ENCODE data around the gene LLGL2.

The LLGL2 gene

GRCh38 chr17:75521951-75522727, 3.4 kb upstream of the LLGL2 start:
- no peak for DNase-seq (ENCODE audit: low read depth in 2 of 2)

- DNase-seq (ENCODE audit: low read depth in 2 of 2): no peak
Observed at GRCh38 chr17:75523647-75524046, 1.9 kb upstream of the LLGL2 start.

- no peak for DNase-seq (ENCODE audit: low read depth in 2 of 2)
Observed at GRCh38 chr17:75524269-75524969, 1.1 kb upstream of the LLGL2 start.

- DNase-seq (ENCODE audit: low read depth in 2 of 2): no peak
Observed at GRCh38 chr17:75525806-75526554, 483 bp downstream of the LLGL2 start.

- DNase-seq (ENCODE audit: low read depth in 2 of 2): no peak
Observed at GRCh38 chr17:75526555-75527270, 1.2 kb downstream of the LLGL2 start.

GRCh38 chr17:75530837-75531720, 5.6 kb downstream of the LLGL2 start:
- no peak for DNase-seq (ENCODE audit: low read depth in 2 of 2)

GRCh38 chr17:75531721-75532072, 6.2 kb downstream of the LLGL2 start:
- DNase-seq (ENCODE audit: low read depth in 2 of 2): no peak

GRCh38 chr17:75535119-75535537, 9.6 kb downstream of the LLGL2 start:
- DNase-seq (ENCODE audit: low read depth in 2 of 2): peak; percentile 33 to 45

GRCh38 chr17:75535871-75536270, 10.4 kb downstream of the LLGL2 start:
- no peak for DNase-seq (ENCODE audit: low read depth in 2 of 2)

- no peak for DNase-seq (ENCODE audit: low read depth in 2 of 2)
Observed at GRCh38 chr17:75536366-75536765, 10.9 kb downstream of the LLGL2 start.

GRCh38 chr17:75539967-75540729, 14.7 kb downstream of the LLGL2 start:
- no peak for DNase-seq (ENCODE audit: low read depth in 2 of 2)

GRCh38 chr17:75540923-75541503, 15.5 kb downstream of the LLGL2 start:
- no peak for DNase-seq (ENCODE audit: low read depth in 2 of 2)

- no peak for DNase-seq (ENCODE audit: low read depth in 2 of 2)
Observed at GRCh38 chr17:75542229-75542628, 16.7 kb downstream of the LLGL2 start.

- no peak for DNase-seq (ENCODE audit: low read depth in 2 of 2)
Observed at GRCh38 chr17:75542728-75543336, 17.3 kb downstream of the LLGL2 start.

GRCh38 chr17:75544250-75544649, 18.8 kb downstream of the LLGL2 start:
- DNase-seq (ENCODE audit: low read depth in 2 of 2): no peak

- no peak for DNase-seq (ENCODE audit: low read depth in 2 of 2)
Observed at GRCh38 chr17:75546181-75546580, 20.7 kb downstream of the LLGL2 start.

GRCh38 chr17:75547091-75547490, 21.6 kb downstream of the LLGL2 start:
- DNase-seq (ENCODE audit: low read depth in 2 of 2): no peak

- no peak for DNase-seq (ENCODE audit: low read depth in 2 of 2)
Observed at GRCh38 chr17:75548813-75549212, 23.3 kb downstream of the LLGL2 start.

Data from stimulated activated CD8-positive, alpha-beta memory T cell treated with anti-CD3 and anti-CD28 coated beads, Interleukin-15, amount 100 ng/mL, for 4 hours (primary cell).